Measurements from ENCODE around the gene PSMA3. TPM values are rescaled to one million over a fixed set of nuclear protein-coding genes. Genes with fewer than 3 reads are reported as not detected.

Gene PSMA3
- total and polyA plus RNA-seq, 10 of the 15 experiments (the other 5 are each of a cell fraction or from before 2014, with no cell fraction given) = 142 to 936 (median 400) TPM

GRCh38 chr14:58299401-58300330, 55.0 kb downstream of the PSMA3 start (continued):
- TF ChIP-seq ZBTB33 (IDR thresholded peaks at IDR 0.05) = no peak
- TF ChIP-seq NFIC (IDR thresholded peaks at IDR 0.05; ENCODE audit: low read depth, low read length) = no peak
- no peak for TF ChIP-seq PRDM15 (CRISPR knock-in tag; IDR thresholded peaks at IDR 0.05)
- no peak for TF ChIP-seq SMC3 (IDR thresholded peaks at IDR 0.05; ENCODE audit: borderline replicate concordance, low read length)
- 0 out of 2 replicates have a peak, but pooled peaks have one; percentile 4 for TF ChIP-seq POLR2AphosphoS5 (IDR thresholded peaks at IDR 0.05; ENCODE audit: low read length)
- peak; percentile 56 for TF ChIP-seq NR2F1 (conservative IDR thresholded peaks at IDR 0.05)
- no peak for TF ChIP-seq ELK1 (IDR thresholded peaks at IDR 0.05; ENCODE audit: low read depth, low read length)
- TF ChIP-seq CEBPZ (IDR thresholded peaks at IDR 0.05; ENCODE audit: low read depth, low read length) = no peak
- no peak for TF ChIP-seq ZBTB11 (CRISPR knock-in tag; IDR thresholded peaks at IDR 0.05)
- TF ChIP-seq E4F1 (IDR thresholded peaks at IDR 0.05; ENCODE audit: borderline replicate concordance, partially characterized antibody) = no peak
